Activated CD8-positive, alpha-beta memory T cell treated with anti-CD3 and anti-CD28 coated beads, Interleukin-2, amount 50 U/mL, for 48 hours (primary cell): Measurements from ENCODE around the gene TRIM63.

Source experiments
- DNase-seq: peaks from one replicate; pipeline ENCODE4 v3.0.0-alpha.2; 2020

TRIM63 gene

DNA sequence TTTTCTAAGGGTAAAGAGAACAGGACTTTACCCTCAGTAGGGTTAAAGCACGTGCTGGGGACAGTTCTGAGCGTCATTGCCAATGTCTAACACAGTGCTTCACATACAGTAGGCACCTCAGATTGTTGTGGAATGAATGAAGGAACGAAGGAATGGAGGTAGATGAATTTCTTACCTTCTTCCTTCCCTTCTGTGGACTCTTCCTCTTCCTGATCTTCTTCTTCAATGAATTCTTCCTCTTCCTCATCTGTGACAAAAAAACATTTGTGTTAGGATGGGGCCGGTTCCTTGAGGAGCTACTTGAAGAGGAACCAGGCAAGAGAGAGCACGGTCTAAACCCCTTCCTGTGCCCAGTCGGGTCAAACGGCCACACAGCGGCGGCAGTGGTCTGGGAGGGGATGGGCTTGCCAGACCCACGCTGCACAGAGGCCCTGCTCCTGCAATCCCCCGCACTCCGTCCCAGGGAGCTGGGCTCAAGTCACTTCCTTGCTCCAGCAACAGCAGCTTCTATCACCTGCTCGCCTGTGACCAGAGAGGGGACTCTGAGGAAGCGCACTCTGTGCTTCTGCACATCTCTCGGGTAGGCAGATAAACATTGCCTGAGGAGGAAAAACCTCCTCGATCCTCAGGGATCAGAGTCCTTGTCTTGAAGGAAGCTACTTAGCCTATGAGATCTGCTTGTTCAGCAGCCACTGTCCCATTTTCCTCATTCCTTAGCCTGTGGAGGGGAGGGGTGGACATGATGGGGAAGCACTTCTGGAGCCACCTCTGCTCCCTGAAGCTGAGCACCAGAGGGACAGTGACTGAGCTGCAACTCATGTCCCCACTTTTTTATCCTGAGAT is 13.5 kb downstream of the TRIM63 start:
- DNase-seq = no peak

DNA sequence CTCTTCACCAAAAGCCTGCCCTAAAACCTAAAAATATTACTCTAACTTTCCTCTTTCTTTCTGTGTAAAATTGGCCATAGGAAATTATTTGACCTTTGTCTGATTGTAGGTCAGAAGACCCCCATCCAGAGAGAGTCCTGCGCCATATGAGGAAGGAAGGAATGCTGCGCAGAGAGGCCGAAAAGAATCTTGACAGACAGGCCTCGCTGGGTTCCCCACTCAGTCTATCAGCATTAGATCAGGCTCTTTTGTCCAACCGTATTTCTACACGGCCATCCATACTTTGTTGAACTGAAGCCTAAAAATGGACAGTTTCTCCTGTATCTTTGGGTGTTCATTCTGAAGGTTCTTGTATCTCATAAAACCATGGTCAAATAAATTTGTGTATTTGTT is 17.2 kb downstream of the TRIM63 start:
- no peak for DNase-seq

DNA sequence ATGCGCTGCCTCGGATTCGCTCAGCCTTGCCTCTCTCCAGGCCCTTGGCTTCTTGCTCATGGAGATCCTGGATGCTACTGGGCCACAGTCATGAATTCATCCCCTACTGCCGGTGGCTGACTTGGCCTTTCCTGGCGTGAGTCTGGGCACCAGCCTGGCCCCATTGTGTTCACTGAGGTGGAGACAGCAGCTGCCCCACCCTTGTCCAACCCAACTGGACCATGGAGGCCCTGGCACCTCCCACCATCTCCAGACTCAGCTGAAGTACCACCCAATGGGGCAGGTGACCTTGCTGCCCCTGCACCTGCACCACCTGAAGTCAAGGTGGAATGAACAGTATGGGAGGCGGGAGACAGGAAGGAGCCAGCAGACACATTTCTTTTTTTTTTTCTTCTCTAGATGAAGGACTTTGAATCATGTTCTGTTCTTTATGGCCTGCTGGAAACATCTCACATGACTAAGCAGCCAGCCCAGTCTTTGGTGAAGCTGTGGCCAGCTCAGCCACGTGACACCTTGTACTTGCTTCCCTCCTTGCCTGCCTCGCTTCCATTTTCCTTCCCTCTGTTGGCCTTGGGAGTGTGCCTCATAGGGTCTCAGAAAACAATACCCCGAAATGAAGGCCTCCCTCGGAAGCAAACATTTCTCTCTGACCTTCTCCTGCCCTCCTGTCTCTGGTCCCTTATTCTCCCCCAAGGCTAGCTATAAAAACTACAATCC is 17.7 kb downstream of the TRIM63 start:
- DNase-seq = no peak

DNA sequence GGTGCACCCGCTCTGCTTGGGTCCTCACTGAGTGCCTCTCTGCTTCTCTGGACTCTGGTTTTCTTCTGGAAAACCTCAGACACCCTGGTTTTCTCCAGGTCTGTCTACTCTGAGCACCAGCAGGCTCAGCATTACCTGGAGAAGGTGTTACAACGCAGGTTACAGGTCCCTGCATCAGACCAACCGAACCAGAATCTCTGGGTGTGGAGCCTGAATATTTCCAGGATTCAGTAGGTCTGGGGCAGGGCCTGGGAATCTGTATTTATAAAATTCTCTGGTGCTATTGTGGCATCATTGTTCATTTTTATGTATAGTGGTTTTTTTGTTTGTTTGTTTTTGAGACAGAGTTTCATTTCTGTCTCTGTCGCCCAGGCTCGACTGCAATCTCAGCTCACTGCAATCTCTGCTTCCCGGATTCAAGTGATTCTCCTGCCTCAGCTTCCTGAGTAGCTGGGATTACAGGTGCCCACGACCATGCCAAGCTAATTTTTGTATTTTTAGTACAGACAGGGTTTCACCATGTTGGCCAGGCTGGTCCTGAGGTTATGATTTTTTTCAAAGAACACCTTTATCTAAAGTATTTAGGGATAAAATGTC is 20.1 kb downstream of the TRIM63 start:
- DNase-seq = no peak

DNA sequence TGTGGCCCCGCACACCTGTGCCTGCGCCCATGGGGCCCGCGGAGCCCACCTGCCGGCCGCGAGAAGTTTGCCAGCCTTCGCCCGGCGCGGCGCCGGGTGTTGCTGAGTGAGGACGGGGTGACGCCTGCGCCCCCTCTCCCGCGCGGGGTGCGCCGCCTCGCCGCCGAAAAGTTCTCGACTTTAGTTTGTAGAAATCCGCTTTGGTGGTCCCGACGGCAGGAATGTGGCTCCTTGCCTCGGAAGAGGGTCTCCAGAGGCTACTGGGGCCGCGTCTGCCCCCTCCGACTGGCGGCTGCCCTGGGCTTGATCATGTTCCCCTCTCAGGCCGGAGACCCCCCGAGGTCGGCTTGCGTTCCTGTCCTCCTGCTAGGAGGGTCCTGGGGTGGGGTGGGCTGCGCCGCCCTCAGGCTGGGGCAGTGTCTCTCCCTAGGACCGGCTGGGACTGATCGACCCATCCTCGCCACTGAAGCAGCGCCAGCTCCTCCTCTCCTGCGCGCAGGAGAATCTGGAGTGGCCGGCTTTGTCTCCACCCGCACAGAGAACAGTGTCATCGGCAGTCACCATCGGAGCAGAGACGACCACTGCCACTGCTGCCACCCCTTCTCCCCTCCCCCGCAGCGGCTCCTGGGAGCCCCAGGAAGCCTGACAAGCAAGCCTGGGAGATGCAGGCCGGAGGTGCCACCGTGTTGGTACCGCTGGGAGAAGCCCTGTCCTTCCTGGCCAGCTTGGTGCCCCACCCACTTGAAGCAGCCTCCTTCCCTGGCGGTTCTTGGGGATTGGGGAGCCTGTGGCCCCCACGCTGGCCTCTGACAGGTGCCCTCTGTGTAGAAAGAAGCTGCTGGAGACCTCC is 21.0 kb downstream of the TRIM63 start:
- no peak for DNase-seq

DNA sequence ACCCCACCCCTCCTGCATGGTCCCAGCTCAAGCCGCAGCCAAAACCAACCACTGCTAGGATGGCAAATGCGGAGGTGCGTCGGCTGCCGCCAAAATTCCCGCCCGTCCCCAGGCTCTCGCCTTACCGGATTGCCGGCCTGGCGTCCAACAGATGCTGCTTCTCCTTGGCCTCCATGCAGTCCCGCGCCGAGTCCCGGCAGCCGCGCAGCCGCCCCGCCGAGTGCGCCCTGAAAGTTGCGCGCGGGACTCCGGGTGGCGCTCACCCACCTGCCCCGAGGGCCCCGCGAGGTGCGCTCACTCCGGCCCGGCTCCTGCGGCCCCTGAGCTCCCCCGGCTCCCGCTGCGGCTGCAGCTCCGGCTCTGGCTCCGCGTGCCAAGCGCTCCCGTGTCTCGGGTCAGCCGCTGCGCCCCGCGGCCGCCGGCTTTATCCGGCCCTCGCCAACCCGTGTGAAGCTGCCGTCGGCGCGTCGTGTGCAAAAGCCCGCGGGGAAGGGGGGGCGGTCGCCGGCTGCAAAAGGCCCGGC is 21.6 kb downstream of the TRIM63 start, which contains the start of gene SLC30A2:
TSS of gene SLC30A2 (minus strand) at position 397 of the 524 bp plus-strand sequence. CDS start at position 175, 222 bp downstream.
- no peak for DNase-seq

DNA sequence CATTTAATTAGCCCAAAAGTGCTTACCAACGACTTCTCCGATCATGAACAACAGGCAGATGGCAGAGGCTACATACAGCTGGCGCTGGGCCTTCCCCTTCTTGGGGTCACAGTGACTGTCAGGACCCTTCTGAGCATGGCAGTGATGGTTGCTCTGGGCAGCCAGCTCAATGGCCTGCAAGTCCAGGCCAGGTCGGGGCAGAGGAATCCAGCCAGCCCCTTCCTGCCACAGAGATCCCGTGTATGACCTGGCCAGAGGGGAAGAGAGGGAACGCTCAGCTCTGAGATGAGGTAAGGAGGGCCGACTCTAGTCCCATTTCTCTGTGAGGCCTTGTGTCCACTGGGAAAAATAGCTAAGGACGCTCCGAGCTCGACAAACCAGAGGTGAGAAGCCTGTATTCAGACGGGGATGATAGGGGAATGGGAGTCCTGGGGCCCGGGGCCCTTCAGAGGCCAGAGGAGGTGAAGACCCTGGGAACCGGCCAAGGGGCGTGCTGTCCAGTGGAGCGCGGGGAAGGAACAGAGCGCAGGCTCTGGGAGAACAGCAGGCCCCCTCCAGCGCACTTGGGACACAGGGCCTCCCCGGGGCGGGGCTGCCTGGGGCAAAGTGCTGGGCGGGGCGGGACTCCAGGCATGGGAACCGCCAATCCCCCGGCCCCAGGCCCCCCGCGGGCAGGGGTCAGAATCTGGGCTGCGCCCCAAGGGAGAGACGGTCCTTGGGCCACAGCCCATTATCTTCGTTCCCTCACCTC is 22.3 kb downstream of the TRIM63 start:
- no peak for DNase-seq

DNA sequence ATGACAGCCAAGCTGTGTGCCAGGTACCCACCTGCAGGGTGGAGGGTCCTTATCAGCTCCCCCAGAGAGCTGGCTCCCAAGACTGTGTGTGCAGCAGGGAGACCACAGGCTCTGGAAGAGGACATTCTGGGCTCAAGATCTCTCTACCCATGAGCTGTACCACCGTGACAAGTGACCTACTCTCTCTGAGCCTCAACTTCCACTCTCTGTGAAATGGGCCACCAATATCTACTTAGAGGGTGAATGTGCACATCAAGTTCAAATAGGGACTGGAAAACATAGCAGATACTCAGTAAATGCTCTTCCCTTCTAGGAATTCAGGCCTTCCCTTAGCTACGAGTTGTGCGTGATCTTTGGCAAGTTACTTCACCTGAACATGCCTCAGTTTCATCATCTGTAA is 23.0 kb downstream of the TRIM63 start:
- no peak for DNase-seq

DNA sequence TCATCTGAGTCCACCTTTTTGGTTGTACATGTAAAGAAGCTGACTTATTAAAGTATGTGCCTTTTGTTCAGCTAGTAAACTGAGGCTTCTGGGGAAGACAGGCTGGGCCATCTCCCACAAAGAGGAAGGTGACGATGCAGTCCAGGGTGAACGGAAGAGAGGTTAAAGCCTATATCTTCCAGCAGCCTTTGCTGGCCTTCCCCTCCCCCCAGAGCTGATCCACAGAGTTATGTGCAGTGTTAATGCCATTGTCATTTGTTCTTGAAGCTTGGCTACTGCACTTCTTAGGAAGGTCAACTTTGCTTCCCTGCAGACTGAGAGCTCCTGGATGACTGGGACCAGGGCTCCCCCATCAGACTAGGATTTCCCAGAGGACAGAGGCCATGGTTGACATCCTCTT is 23.7 kb downstream of the TRIM63 start:
- DNase-seq = no peak

DNA sequence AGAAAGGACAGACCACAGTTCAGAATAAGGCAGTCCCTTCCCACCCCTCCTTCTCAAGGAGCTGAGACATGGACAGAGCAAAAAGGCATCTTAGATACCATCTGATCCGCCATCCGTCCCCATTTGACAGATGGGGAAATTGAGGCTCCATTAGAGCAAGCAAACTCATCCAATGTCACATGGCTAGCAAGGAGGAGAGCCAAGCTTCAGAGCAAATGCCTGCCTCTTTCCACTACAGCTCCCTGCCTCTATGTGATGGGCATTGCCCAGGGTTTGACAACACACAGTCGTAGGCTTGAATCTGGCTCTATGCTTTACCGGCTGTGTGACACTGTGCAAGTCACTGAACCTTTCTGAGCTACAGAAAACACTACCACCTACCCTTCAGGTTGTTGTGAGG is 25.5 kb downstream of the TRIM63 start:
- no peak for DNase-seq

DNA sequence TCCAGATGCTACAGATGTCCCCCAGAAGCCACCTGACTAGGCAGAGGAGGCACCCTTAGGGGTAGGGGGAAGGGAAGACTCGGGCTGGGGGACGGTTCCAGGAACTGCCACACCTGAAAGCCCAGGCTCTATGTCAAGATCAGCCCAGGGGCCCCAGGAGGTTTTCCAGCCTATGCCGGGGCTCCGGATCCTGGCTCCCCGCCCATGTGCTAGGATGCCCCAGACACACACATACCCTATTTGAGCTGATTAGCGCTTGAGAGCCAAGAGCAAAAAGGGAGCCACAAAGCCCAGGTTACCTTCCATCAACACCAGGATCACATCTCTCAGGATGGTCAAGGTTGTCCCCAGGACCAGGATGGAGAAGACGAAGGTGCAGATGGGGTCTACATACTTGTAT is 26.0 kb downstream of the TRIM63 start:
- no peak for DNase-seq

DNA sequence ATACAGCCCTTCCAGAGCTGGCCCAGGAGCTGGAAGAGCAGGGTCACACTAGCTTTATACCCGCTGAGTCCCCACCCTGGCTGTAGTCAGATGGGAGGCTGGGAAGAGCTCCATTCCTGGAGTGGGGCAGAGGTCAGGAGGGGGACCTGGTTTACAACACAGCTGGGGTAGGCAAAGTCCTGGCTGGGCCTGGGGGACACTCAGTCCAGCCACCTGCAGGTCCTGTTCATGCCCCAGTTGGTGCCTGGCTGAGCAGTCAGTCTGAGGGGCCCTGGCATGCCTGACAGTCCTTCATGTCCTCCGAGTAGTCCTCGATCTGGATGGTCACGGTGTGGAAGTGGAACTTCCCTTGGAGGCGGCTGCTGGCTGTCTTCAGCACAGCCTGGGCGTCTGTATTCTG is 28.5 kb downstream of the TRIM63 start:
- no peak for DNase-seq

DNA sequence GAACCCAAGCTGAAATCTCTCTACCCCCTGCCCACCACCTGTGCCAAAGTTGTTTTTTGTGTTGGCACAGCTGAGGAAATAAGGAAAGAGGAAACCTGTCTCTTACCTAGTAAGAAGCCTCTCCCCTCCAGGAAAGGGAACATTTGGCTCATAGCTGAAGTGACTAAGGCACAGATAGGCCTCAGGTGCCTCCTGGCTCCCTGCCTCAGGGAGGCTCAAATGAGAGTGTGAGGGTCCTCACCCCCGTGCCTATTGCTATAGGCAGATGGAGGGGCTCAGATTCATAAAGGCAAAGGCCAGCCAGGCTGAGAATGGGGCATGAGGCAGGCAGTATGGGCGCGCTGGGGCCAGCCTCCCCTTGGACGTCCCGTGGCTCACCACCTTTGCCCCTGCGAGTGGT is 29.0 kb downstream of the TRIM63 start:
- DNase-seq = no peak

DNA sequence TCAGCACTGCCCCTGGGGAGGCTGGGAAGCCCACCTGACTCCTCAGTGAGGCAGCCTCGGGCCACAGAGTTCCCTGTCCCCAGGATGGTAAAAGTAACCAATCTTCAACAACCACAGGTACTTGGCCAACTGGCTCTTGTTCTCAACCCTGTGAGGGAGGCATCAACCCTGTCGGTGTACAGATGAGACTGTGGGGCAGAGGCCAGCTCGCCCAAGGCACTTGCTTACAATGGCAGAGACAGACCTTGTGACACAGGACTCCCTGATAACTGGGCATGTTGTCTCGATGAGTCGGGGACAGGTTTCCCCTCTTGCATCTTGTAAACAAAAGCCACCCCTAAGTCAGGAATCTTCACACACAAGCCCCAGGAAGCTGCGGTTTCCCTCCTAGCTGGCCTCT is 29.5 kb downstream of the TRIM63 start:
- no peak for DNase-seq

DNA sequence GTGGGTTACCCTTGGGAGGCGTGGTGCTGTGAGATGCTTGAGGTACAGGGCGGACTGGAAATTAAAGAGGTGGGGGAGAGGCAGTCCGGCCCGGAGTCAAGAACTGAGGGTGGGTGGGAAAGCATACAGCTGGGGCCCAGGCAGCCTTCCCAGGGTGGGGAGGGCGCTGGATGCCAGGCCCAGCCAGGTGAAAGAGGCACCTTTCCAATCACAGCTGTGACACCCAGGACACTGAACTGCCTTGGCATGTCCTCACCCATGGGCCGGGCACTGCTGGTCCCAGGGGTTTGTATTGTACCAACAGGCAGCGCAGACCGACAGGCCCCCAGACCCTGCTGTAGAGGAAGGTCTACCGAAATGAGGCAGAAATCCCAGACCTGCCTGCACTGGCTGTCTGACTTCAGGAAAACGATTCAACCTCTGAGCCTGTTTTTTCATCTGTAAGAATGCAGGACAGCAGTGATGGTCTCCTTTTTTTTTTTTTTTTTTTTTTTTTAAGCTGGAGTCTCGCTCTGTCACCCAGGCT is 30.6 kb downstream of the TRIM63 start:
- no peak for DNase-seq

DNA sequence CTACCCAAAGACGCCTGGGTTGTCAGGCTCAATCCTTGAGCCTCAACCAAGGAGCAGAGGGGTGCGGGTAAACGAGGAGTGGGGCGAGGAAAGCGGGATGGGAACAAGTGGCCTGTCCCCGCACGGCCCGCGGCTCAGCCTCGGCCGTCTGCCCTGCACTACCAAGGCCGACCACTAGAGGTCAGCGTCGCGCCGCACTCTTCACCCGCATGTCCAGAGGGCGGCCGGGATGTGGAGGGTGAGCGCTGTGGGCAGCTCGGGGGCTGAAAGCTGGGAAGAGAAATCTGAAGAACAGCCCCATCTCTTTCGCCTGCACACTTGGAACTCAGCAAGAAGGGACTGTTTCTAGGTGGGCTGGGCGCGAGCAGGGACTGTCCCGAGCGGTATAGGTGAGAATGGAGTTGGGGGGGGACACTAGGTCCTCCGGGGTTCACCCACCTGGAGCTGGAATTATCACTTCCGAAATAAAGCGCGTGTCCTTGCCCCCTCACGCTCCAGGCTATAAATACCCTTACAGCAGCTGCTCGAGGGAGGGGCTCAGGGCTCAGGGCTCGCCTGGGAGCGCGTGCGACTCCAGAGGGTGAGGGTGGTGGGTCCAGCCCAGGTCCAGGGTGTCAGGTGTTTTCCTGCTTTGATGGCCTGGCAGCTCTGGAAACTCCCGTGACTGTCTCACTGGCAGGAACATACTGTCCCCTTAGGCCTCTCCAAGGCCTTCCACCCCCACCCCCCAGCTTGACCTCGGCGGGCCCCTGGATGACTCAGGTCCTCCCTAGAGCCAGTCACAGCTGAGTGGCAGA is 31.3 kb downstream of the TRIM63 start:
- DNase-seq = peak; percentile 97

DNA sequence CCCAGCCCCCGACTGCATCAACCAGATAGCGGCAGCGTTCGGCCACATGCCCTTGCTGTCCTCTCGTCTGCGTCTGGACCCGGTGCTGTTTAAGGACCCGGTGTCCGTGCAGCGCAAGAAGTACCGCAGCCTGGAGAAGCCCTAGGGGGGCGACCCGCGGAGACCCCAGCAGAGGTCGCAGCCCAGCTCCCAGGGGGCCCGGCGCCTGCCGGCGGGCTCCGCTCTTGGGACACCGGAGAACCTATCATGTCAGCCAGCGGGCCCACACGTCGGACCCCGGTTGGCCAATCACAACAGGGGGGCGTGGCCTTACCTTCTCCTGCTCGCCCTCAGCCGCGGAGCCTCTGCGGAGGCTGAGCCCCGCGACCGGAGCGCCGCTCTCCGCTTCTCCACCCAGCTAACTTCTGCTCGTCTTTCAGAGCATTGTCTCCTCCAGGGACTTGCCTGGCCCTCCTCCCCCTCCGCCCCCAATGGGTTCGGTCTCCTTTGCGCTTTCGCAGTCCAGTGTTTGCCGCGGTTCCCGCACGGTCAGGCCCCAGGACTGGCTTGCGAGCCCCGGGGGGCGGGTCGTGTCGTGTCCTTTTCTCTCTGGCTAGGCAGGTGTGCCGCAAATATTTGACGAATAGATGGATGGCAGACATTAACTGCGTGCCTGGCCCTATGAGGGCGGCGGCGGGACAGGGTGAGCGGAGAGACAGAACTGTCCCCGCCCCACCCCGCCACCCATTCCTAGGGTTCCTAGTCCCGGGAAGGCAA is 32.0 kb downstream of the TRIM63 start:
- DNase-seq = peak; percentile 93

DNA sequence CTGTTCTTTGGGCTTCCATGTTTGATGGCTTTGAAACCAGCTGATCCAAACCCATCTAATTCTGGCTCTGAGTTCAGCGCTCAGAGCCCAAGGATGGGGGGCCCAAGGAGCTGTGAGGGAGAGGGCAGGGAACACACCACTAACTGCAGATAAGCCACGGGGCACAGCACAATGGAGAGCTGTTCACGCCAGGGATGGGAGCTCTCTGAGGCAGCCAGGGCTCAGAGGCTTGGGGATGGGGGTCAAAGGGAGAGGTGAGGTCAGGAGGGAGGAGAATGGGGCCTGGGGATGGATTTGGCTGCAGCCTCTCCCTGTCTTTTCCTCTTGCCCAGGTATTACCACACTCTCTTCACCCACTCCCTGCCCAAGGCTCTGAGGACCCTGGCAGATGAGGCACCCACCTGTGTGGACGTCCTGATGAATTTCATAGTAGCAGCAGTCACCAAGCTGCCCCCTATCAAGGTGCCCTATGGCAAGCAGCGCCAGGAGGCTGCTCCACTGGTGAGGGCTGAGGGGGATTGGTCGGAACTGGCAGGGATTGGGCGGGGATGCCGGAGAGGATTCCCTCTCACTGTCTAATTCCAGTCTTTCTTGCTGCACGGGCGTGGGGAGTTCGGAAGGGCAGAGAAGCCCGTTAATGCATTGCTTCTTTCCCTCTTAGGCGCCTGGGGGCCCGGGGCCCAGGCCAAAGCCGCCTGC is 32.8 kb downstream of the TRIM63 start:
- no peak for DNase-seq

DNA sequence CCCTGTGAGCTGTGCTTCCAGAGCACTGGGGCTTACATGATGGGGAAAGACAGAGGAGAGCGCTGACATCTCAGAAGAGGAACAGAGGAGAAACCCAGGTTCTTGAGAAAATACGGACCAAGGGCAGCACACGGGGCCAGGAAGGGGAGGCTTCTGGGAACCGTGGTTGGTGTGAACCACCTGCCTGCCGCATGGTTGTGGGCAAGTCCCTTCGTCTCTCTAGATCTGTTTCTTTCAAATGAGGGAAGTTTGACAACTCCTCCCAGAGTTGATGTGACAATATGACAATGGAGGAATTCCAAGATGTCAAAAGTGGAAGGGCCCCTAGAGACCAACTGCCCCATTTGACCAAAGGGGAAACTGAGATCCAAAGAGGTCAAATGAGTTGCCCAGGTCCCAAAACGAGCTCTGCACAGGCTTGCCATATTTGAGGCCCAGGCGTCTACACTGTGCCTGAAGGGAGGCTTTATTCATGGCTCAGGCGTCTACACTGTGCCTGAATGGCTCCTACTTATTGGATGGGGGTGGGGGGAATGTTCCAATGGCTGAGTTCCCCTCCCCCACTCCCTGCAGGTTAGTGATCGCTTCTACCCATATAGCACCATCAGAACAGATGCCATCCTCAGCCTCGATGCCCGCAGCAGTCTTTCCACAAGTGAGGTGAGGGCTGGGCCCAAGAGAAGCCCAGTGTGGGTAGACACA is 34.6 kb downstream of the TRIM63 start:
- no peak for DNase-seq
